CD4-positive, CD25-positive, alpha-beta regulatory T cell (primary cell): ENCODE measurements around the gene ANKRD65. TPM values are rescaled to one million over a fixed set of nuclear protein-coding genes. Genes with fewer than 3 reads are reported as not detected.

ENCODE experiments used
- ATAC-seq, 2 donors: fragments of 150-1000 bp; cut with Tn5 transposase; one replicate each; pipeline ENCODE4 v1.10.0; 2021; ENCODE audit warnings: low read depth in 2 of 2, moderate number of reproducible peaks in 2 of 2, moderate library complexity in 1 of 2
- DNase-seq, 3 donors: peaks; one replicate each; pipeline versions ENCODE4 v3.0.0 to v3.0.0-alpha.2; 2012 to 2022; ENCODE audit warnings: mixed read lengths in 1 of 3
- H3K27ac ChIP-seq: one replicate; pipeline ENCODE4 v1.7.0; 2013; ENCODE audit warnings: mild to moderate bottlenecking, low read length; ENCODE audit not compliant: insufficient read depth, poor library complexity, severe bottlenecking
- H3K27me3 ChIP-seq: one replicate; pipeline ENCODE4 v1.7.0; 2013; ENCODE audit warnings: low read length; ENCODE audit not compliant: control insufficient read depth, insufficient read depth
- H3K36me3 ChIP-seq: one replicate; pipeline ENCODE4 v1.7.0; 2013; ENCODE audit warnings: mild to moderate bottlenecking, low read length, moderate library complexity; ENCODE audit not compliant: control insufficient read depth, insufficient read depth
- H3K4me1 ChIP-seq: 2 replicates; pipeline ENCODE4 v1.7.0; 2013; ENCODE audit warnings: mild to moderate bottlenecking, low read length; ENCODE audit not compliant: insufficient read depth, control insufficient read depth, poor library complexity, severe bottlenecking
- H3K4me3 ChIP-seq: one replicate; pipeline ENCODE4 v1.7.0; 2013; ENCODE audit warnings: low read depth, mild to moderate bottlenecking, low read length, moderate library complexity
- H3K9me3 ChIP-seq, 2 experiments: 1 replicate in 1 of 2; 2 replicates in 1 of 2; pipeline ENCODE4 v1.7.0; 2013; ENCODE audit warnings: low read length in 2 of 2, mild to moderate bottlenecking in 1 of 2, moderate library complexity in 1 of 2; ENCODE audit not compliant: control insufficient read depth in 2 of 2
- H3K27ac Mint-ChIP-seq, 3 donors: one replicate each; pipeline ENCODE4 v1.8.0; 2020 to 2022; ENCODE audit warnings: mild to moderate bottlenecking in 3 of 3, mixed read lengths in 3 of 3, moderate library complexity in 2 of 3
- H3K27me3 Mint-ChIP-seq: one replicate; pipeline ENCODE4 v1.8.0; 2022; ENCODE audit warnings: mild to moderate bottlenecking, mixed read lengths
- H3K36me3 Mint-ChIP-seq: one replicate; pipeline ENCODE4 v1.8.0; 2020; ENCODE audit warnings: mixed read lengths
- H3K4me1 Mint-ChIP-seq, 4 donors: one replicate each; pipeline ENCODE4 v1.8.0; 2020 to 2022; ENCODE audit warnings: mixed read lengths in 4 of 4, mild to moderate bottlenecking in 1 of 4
- H3K4me3 Mint-ChIP-seq, 4 donors: one replicate each; pipeline ENCODE4 v1.8.0; 2020 to 2022; ENCODE audit warnings: mild to moderate bottlenecking in 4 of 4, mixed read lengths in 4 of 4, moderate library complexity in 3 of 4
- H3K9me3 Mint-ChIP-seq, 7 donors: one replicate each; pipeline ENCODE4 v1.8.0; 2020 to 2022; ENCODE audit warnings: mixed read lengths in 7 of 7, mild to moderate bottlenecking in 3 of 7, moderate library complexity in 2 of 7
- polyA plus RNA-seq, 4 donors: library from polyadenylated mRNA; unstranded; fragments of 300-500 nt; fragmentation: Illumina TruSeq; gene quantifications; one replicate each; pipeline ENCODE4 v1.2.3, GENCODE V29; 2021
- total RNA-seq: library from RNA; stranded (reverse); gene quantifications from one replicate; pipeline ENCODE4 v1.2.3, GENCODE V29; 2022

Gene ANKRD65
- total and polyA plus RNA-seq, 5 donors from 2014 or later = 0.14 TPM; not detected in 4

DNA sequence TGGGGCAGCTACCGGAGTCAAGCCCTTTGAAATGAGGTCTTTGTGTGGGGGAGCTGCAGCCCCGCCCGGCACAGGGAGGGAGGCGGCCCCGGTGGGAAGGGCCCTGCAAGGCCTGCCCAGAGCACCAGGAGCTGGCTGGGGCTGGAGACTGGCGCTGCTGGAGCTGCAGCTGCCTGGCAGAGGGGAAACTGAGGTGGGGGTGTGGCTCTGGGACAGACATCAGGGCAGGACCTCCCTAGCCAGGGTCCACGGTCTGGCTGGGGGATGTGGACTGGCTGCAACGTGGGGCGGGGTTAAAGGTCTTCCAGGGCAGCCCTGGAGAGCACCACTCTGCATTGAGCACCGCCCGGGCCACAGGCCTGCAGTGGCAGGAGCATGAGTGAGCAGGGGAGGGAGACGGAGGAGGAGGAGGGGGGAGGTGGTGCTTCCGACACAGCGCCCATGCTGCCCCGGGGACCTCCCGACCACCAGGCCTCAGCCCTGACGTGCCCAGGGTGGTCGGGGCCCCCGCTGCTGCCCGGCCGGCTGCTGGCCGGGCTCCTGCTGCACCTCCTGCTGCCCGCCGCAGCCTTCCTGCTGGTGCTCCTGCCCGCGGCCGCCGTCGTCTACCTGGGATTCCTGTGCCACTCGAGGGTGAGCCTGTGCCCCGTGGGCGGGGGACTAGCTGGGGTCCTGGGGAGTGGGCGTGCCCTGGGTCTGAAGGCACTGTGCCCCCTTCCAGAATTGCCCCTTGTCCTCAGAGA, 4.8 kb upstream of the ANKRD65 start:
- Mint-ChIP-seq H3K27me3 (peaks cover 33% of the 10 kb centered on the region), H3K27ac (no peak overlapping the region), H3K9me3 (peaks cover 0 to 5% (median 0%) of the 10 kb centered on the region in 7 donors), H3K36me3 (no peaks in the 10 kb centered on the region), H3K4me3 (no peak overlapping the region), H3K4me1 (peaks cover 0 to 5% (median 0%) of the 10 kb centered on the region in 4 donors)
- Histone ChIP-seq H3K27me3 (no peaks in the 10 kb centered on the region), H3K4me3 (no peak overlapping the region), H3K27ac (no peak overlapping the region), H3K36me3 (no peaks in the 10 kb centered on the region), H3K9me3 (no peaks in the 10 kb centered on the region), H3K4me1 (peaks cover 8% of the 10 kb centered on the region)
- ATAC-seq (no peak), DNase-seq (no peak)

DNA sequence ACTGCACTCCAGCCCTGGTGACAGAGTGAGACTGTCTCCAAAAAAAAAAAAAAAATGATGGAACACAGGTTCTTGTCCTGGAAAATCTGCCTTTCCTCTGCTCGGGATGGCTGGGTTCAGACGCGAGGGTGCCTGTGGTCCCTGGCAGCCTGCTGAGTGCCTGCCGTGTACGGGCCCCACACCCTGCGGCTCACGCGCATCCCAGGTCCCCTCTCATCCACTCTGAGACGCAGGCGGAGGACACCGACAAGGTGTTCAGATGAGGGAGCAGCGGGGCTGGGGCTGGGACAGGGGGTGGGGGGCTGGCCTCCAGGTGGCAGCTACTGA, 4.3 kb upstream of the ANKRD65 start:
- no peak overlapping the region for H3K4me3 Mint-ChIP-seq
- H3K36me3 ChIP-seq = no peaks in the 10 kb centered on the region
- H3K36me3 Mint-ChIP-seq = no peaks in the 10 kb centered on the region
- H3K27ac Mint-ChIP-seq = no peak overlapping the region
- H3K4me1 ChIP-seq = peaks cover 8% of the 10 kb centered on the region
- H3K27ac ChIP-seq = no peak overlapping the region
- H3K4me1 Mint-ChIP-seq = peaks cover 0 to 5% (median 0%) of the 10 kb centered on the region in 4 donors
- H3K9me3 Mint-ChIP-seq = peaks cover 0 to 5% (median 0%) of the 10 kb centered on the region in 7 donors
- DNase-seq (no peak), ATAC-seq (no peak)
- no peaks in the 10 kb centered on the region for H3K9me3 ChIP-seq
- H3K27me3 ChIP-seq = no peaks in the 10 kb centered on the region
- H3K4me3 ChIP-seq = no peak overlapping the region
- H3K27me3 Mint-ChIP-seq = peaks cover 33% of the 10 kb centered on the region

DNA sequence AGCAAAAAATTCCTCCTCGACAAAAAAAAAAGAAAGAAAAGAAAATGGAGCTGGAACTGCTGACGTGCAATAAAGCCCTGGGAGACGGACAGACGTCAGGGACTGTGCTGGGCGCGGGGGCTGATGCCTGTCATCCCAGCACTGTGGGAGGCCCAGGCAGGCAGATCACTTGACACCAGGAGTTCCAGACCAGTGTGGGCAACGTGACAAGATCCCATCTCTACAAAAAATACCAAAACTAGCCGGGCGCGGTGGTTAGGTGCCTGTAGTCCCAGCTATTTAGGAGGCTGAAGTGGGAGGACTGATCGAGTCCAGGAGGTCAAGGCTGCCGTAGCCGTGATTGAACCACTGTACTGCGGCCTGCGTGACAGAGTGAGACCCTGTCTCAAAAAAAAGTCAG, 3.6 kb upstream of the ANKRD65 start:
- Mint-ChIP-seq H3K9me3 (peaks cover 0 to 5% (median 0%) of the 10 kb centered on the region in 7 donors), H3K36me3 (no peaks in the 10 kb centered on the region), H3K4me3 (no peak overlapping the region), H3K27ac (no peak overlapping the region), H3K4me1 (peaks cover 0 to 5% (median 0%) of the 10 kb centered on the region in 4 donors), H3K27me3 (peaks cover 30% of the 10 kb centered on the region)
- DNase-seq (no peak), ATAC-seq (no peak)
- no peaks in the 10 kb centered on the region for H3K36me3 ChIP-seq
- no peak overlapping the region for H3K4me3 ChIP-seq
- no peaks in the 10 kb centered on the region for H3K9me3 ChIP-seq
- peaks cover 8% of the 10 kb centered on the region for H3K4me1 ChIP-seq
- no peaks in the 10 kb centered on the region for H3K27me3 ChIP-seq
- H3K27ac ChIP-seq = no peak overlapping the region

DNA sequence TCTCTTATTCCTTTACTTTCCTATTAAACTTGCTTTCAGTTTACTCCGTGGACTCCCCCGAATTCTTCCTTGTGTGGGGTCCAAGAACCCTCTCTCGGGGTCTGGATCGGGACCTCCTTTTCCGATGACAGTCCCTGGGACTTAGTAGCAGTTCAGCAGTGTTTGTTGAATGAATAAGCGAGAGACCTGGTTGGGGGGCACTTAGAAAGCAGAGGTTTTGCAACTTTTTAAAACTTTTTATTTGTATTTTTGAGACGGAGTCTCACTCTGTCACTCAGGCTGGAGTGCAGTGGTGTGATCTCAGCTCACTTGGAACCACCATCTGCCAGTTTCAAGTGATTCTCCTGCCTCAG, 2.1 kb upstream of the ANKRD65 start:
- H3K36me3 Mint-ChIP-seq = no peaks in the 10 kb centered on the region
- no peak overlapping the region for H3K4me3 Mint-ChIP-seq

DNA sequence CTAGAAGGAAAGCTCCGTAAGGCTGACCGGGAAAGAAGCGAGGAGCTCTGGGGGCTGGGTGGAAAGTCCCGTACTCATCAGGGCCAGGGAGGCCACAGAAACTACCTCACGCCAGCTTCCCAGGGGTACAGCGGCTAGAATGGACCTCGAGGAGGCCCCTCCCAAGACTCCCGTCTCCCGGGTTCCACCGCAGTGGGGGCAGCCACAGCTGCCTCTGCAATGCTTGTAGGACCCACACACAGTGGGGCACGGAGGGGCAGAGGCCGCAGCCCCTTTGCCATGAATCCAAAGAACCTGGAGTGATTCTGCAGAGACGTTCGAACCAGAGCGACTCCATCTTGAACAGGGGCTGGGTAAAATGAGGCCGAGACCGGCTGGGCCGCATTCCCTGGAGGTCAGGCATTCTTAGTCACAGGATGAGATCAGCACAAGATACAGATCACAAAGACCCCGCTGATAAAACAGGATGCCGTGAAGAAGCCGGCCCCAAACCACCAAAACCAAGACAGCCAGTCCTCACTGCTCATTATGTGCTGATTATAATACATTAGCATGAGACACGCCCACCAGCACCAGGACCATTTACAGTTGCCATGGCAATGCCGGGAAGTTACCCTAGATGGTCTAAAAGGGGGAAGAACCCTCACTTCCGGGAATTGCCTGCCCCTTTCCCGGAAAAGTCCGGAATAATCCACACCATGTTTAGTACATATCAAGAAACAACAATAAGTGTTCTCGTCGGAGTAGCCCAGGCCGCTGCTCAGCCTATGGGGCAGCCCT, 1.6 kb upstream of the ANKRD65 start:
- Mint-ChIP-seq H3K4me3 (no peak overlapping the region), H3K36me3 (no peaks in the 10 kb centered on the region), H3K4me1 (peaks cover 0 to 5% (median 0%) of the 10 kb centered on the region in 4 donors), H3K9me3 (peaks cover 0 to 4% (median 0%) of the 10 kb centered on the region in 7 donors), H3K27ac (no peak overlapping the region), H3K27me3 (peaks cover 27% of the 10 kb centered on the region)
- H3K4me1 ChIP-seq = peaks cover 8% of the 10 kb centered on the region
- ATAC-seq = no peak
- no peak for DNase-seq
- H3K9me3 ChIP-seq = no peaks in the 10 kb centered on the region
- no peak overlapping the region for H3K4me3 ChIP-seq
- no peak overlapping the region for H3K27ac ChIP-seq
- H3K36me3 ChIP-seq = no peaks in the 10 kb centered on the region
- no peaks in the 10 kb centered on the region for H3K27me3 ChIP-seq

More for the DNA sequence above, 2.1 kb upstream of the ANKRD65 start:
- Histone ChIP-seq H3K27me3 (no peaks in the 10 kb centered on the region), H3K4me3 (no peak overlapping the region), H3K36me3 (no peaks in the 10 kb centered on the region), H3K27ac (no peak overlapping the region), H3K4me1 (peaks cover 8% of the 10 kb centered on the region), H3K9me3 (no peaks in the 10 kb centered on the region)
- no peak for ATAC-seq
- Mint-ChIP-seq H3K27ac (no peak overlapping the region), H3K9me3 (peaks cover 0 to 4% (median 0%) of the 10 kb centered on the region in 7 donors), H3K27me3 (peaks cover 26% of the 10 kb centered on the region), H3K4me1 (peaks cover 0 to 4% (median 0%) of the 10 kb centered on the region in 4 donors)
- no peak for DNase-seq

DNA sequence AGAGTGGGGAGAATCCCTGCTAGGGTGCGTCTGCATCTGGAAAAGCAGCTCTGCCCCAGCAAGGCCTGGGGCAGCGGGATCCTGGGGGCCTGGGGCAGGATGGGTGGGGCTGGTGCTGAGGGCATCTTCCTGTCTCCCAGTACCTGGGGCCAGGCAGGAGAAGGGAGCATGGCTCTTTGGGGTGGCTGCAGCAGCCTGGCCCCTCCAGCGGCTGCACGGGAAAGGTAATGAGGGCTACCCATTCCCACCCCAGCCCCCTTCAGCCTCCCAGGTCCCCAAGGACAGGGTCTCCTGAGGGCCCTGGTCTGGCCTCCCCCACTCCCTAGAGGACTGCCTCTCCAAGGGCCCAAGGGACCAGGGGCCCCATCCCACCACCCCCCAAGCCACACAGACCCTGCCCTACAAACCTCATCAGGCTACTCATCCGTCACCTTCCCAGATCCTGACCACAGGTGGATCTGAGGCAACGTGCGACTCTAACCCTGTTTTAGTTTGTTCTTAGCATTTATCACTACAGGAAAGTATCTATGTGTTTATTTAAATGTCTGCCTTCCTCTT, 910 bp upstream of the ANKRD65 start:
- Histone ChIP-seq H3K27ac (no peak overlapping the region), H3K9me3 (no peaks in the 10 kb centered on the region), H3K27me3 (no peaks in the 10 kb centered on the region), H3K36me3 (no peaks in the 10 kb centered on the region), H3K4me1 (peaks cover 6% of the 10 kb centered on the region), H3K4me3 (no peak overlapping the region)
- DNase-seq (no peak), ATAC-seq (no peak)
- Mint-ChIP-seq H3K9me3 (peaks cover 0 to 4% (median 0%) of the 10 kb centered on the region in 7 donors), H3K27ac (no peak overlapping the region), H3K4me3 (no peak overlapping the region), H3K27me3 (peaks cover 27% of the 10 kb centered on the region), H3K36me3 (no peaks in the 10 kb centered on the region), H3K4me1 (peaks cover 0 to 5% (median 0%) of the 10 kb centered on the region in 4 donors)

DNA sequence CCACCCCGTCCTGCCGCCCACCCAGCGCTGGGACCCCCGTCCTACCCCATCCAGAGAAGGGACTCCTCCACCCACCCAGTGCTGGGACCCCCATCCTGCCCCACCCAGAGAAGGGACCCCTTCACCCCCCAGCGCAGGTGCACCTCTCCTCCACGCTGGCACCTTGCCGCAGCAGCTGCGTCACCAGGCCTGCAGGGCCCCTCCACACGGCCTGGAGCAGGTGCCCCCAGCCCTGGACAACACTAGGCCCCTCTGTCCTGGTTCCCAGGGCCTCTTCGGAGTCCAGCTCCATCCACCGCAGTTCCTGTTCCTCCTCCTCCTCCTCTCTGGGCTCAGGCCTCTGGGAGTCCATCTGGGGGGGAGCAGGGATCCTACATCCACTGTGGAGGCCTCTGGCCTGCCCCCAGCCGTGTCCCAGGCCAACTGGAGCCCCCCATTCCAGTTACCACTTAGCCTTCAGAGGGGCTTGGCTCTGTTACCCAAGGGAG, 378 bp downstream of the ANKRD65 start:
- H3K9me3 Mint-ChIP-seq = peaks cover 0 to 4% (median 0%) of the 10 kb centered on the region in 7 donors
- Histone ChIP-seq H3K27ac (no peak overlapping the region), H3K36me3 (no peaks in the 10 kb centered on the region), H3K4me3 (no peak overlapping the region), H3K4me1 (no peaks in the 10 kb centered on the region), H3K27me3 (no peaks in the 10 kb centered on the region), H3K9me3 (no peaks in the 10 kb centered on the region)
- H3K36me3 Mint-ChIP-seq = no peaks in the 10 kb centered on the region
- no peak overlapping the region for H3K4me3 Mint-ChIP-seq
- no peak for DNase-seq
- H3K4me1 Mint-ChIP-seq = peaks cover 0 to 5% (median 0%) of the 10 kb centered on the region in 4 donors
- no peak for ATAC-seq
- H3K27me3 Mint-ChIP-seq = peaks cover 27% of the 10 kb centered on the region
- no peak overlapping the region for H3K27ac Mint-ChIP-seq
